Stimulated activated CD8-positive, alpha-beta memory T cell treated with anti-CD3 and anti-CD28 coated beads, Interleukin-15, amount 100 ng/mL, for 24 hours (primary cell): ENCODE measurements around the gene BMS1.
"Not testable (repeated sequence)": the region's sequence is repeated elsewhere in the genome, so short reads cannot be mapped to it uniquely, and the experiment has no call there.

Experiments
- DNase-seq: peaks from one replicate; pipeline ENCODE4 v3.0.0-alpha.2; 2020; ENCODE audit warnings: low read depth

BMS1 gene

GRCh38 chr10:42865716-42866114 is 83.1 kb downstream of the BMS1 start:
- DNase-seq: no peak

GRCh38 chr10:42866115-42866995 is 83.8 kb downstream of the BMS1 start:
- no peak for DNase-seq

GRCh38 chr10:42867571-42867970 is 85.0 kb downstream of the BMS1 start:
- DNase-seq: no peak

GRCh38 chr10:42868530-42868929 is 85.9 kb downstream of the BMS1 start:
- DNase-seq: no peak

GRCh38 chr10:42869977-42870350 is 87.4 kb downstream of the BMS1 start:
- no peak for DNase-seq

GRCh38 chr10:42871138-42871641 is 88.6 kb downstream of the BMS1 start:
- DNase-seq: not testable (repeated sequence)

- no peak for DNase-seq
These were observed 89.2 kb downstream of the BMS1 start for GRCh38 chr10:42871823-42872222.

- DNase-seq: no peak
These were observed 90.4 kb downstream of the BMS1 start for GRCh38 chr10:42872865-42873435.

- DNase-seq: no peak
These were observed 92.3 kb downstream of the BMS1 start for GRCh38 chr10:42874713-42875387.

GRCh38 chr10:42875388-42875755 is 92.8 kb downstream of the BMS1 start:
- no peak for DNase-seq

GRCh38 chr10:42875798-42876341 is 93.3 kb downstream of the BMS1 start:
- DNase-seq: no peak

GRCh38 chr10:42876476-42876875 is 93.9 kb downstream of the BMS1 start:
- no peak for DNase-seq

GRCh38 chr10:42876945-42877344 is 94.3 kb downstream of the BMS1 start:
- no peak for DNase-seq

- no peak for DNase-seq
These were observed 95.0 kb downstream of the BMS1 start for GRCh38 chr10:42877496-42878030.

GRCh38 chr10:42878134-42878820 is 95.7 kb downstream of the BMS1 start:
- DNase-seq: no peak

GRCh38 chr10:42878821-42879195 is 96.2 kb downstream of the BMS1 start:
- DNase-seq: no peak

GRCh38 chr10:42879380-42880254 is 97.0 kb downstream of the BMS1 start:
- no peak for DNase-seq

GRCh38 chr10:42880255-42880620 is 97.6 kb downstream of the BMS1 start:
- DNase-seq: no peak

GRCh38 chr10:42882597-42882996 is 100.0 kb downstream of the BMS1 start:
- no peak for DNase-seq
